Astrocyte (in vitro differentiated cells and primary cell): ENCODE data around the gene GRM5.
"Not testable (repeated sequence)": the region's sequence is repeated elsewhere in the genome, so short reads cannot be mapped to it uniquely, and the experiment has no call there.

ENCODE experiments used
- CTCF ChIP-seq: IDR thresholded peaks from 2 replicates; pipeline ENCODE4 v1.5.1; 2011; ENCODE audit warnings: low read depth, mild to moderate bottlenecking, inconsistent platforms, low read length, moderate library complexity; ENCODE audit not compliant: insufficient read depth
- EZH2 ChIP-seq: IDR thresholded peaks from 2 replicates; pipeline ENCODE4 v1.6.1; 2012; ENCODE audit warnings: mild to moderate bottlenecking, low read length, inconsistent platforms; ENCODE audit not compliant: insufficient read depth

GRCh38 chr11:89093806-89094205 is 28.0 kb upstream of the GRM5 start:
- not testable (repeated sequence) for TF ChIP-seq CTCF, EZH2
